Natural killer cell (primary cell): Measurements from ENCODE around the gene NRCAM. TPM values are rescaled to one million over a fixed set of nuclear protein-coding genes. Genes with fewer than 3 reads are reported as not detected.

Source experiments
- ATAC-seq, 3 donors: fragments of 150-1000 bp in 2 of 3; fragments of 200-7000 bp in 1 of 3; cut with Tn5 transposase; 1 replicate in 1 of 3; 2 replicates in 2 of 3; pipeline ENCODE4 v1.10.0; 2021; ENCODE audit warnings: mild to moderate bottlenecking in 2 of 3, moderate library complexity in 2 of 3
- DNase-seq, 2 donors: peaks; one replicate each; pipeline versions ENCODE4 v3.0.0 to v3.0.0-alpha.2; 2013 to 2021; ENCODE audit warnings: mixed read lengths in 1 of 2
- H3K27ac ChIP-seq: one replicate; pipeline ENCODE4 v1.5.1; 2013; ENCODE audit warnings: mild to moderate bottlenecking, low read length
- H3K27me3 ChIP-seq: one replicate; pipeline ENCODE4 v1.6.1; 2013; ENCODE audit warnings: low read length; ENCODE audit not compliant: control insufficient read depth, insufficient read depth
- H3K36me3 ChIP-seq: one replicate; pipeline ENCODE4 v1.6.1; 2013; ENCODE audit warnings: low read length; ENCODE audit not compliant: control insufficient read depth, insufficient read depth
- H3K4me1 ChIP-seq: one replicate; pipeline ENCODE4 v1.6.1; 2013; ENCODE audit warnings: low read length; ENCODE audit not compliant: control insufficient read depth, insufficient read depth
- H3K4me3 ChIP-seq: one replicate; pipeline ENCODE4 v1.5.1; 2013; ENCODE audit warnings: low read length
- H3K9me3 ChIP-seq: one replicate; pipeline ENCODE4 v1.6.1; 2013; ENCODE audit warnings: low read length; ENCODE audit not compliant: control insufficient read depth, insufficient read depth
- H3K27ac Mint-ChIP-seq, 2 donors: one replicate each; pipeline ENCODE4 v1.8.0; 2022; ENCODE audit warnings: mild to moderate bottlenecking in 2 of 2, mixed read lengths in 2 of 2, moderate library complexity in 1 of 2
- H3K27me3 Mint-ChIP-seq, 2 donors: one replicate each; pipeline ENCODE4 v1.8.0; 2022; ENCODE audit warnings: low read depth in 2 of 2, mixed read lengths in 2 of 2
- H3K36me3 Mint-ChIP-seq: one replicate; pipeline ENCODE4 v1.8.0; 2022; ENCODE audit warnings: mixed read lengths
- H3K4me1 Mint-ChIP-seq, 2 donors: one replicate each; pipeline ENCODE4 v1.8.0; 2022; ENCODE audit warnings: mixed read lengths in 2 of 2
- H3K4me3 Mint-ChIP-seq: one replicate; pipeline ENCODE4 v1.8.0; 2022; ENCODE audit warnings: mild to moderate bottlenecking, moderate library complexity, mixed read lengths
- H3K9me3 Mint-ChIP-seq, 2 donors: one replicate each; pipeline ENCODE4 v1.8.0; 2022; ENCODE audit warnings: mixed read lengths in 2 of 2
- WGBS: methylation state at CpG from one replicate; pipeline ENCODE4 v1.1.7; 2013; ENCODE audit warnings: missing lambda C conversion rate; ENCODE audit not compliant: insufficient coverage; 5-methylcytosine and 5-hydroxymethylcytosine counted together
- intact Hi-C: fragments of 100-400 bp; cut with micrococcal nuclease; formaldehyde crosslinking; loops from one replicate; pipeline ENCODE4 v1.14.2; 2022
- total RNA-seq, 4 donors: library from RNA; stranded (reverse); fragments of 120-200 nt in 1 of 4; gene quantifications; one replicate each; pipeline versions ENCODE4 v1.2.3 to v1.2.4, GENCODE V29; 2013 to 2022
- TF ChIP-seq, protein P1 (sequence below): fragments of 200-600 bp; IDR thresholded peaks from one replicate; pipeline ENCODE4 v1.8.0; 2022; ENCODE audit warnings: antibody characterized with exemption

NRCAM gene
- total RNA-seq, 3 donors from 2014 or later (not counting 1 experiment from before 2014, with no cell fraction given): 0.27 to 0.95 (median 0.52) TPM

DNA sequence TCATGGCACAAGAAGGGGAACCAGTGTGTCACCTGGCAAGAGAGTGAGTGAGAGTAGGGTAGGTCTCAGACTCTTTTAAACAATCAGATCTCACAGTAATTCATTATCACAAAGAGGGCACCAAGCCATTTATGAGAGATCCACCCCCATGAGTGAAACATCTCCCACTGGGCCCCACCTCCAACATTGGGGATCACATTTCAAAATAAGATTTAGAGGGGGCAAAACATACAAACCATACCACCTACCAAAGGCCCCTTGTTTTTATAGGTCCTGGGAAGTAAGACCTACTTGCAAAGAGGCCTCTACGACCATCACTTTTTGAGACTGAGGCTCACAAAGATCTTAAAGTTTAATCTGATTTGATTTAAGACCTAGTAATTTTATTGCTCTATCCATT, 134.9 kb downstream of the NRCAM start:
- Histone ChIP-seq H3K27me3 (no peaks in the 10 kb centered on the region), H3K4me1 (no peaks in the 10 kb centered on the region), H3K27ac (no peak overlapping the region), H3K4me3 (no peak overlapping the region), H3K36me3 (no peaks in the 10 kb centered on the region), H3K9me3 (no peaks in the 10 kb centered on the region)
- TF ChIP-seq, protein P1, sequence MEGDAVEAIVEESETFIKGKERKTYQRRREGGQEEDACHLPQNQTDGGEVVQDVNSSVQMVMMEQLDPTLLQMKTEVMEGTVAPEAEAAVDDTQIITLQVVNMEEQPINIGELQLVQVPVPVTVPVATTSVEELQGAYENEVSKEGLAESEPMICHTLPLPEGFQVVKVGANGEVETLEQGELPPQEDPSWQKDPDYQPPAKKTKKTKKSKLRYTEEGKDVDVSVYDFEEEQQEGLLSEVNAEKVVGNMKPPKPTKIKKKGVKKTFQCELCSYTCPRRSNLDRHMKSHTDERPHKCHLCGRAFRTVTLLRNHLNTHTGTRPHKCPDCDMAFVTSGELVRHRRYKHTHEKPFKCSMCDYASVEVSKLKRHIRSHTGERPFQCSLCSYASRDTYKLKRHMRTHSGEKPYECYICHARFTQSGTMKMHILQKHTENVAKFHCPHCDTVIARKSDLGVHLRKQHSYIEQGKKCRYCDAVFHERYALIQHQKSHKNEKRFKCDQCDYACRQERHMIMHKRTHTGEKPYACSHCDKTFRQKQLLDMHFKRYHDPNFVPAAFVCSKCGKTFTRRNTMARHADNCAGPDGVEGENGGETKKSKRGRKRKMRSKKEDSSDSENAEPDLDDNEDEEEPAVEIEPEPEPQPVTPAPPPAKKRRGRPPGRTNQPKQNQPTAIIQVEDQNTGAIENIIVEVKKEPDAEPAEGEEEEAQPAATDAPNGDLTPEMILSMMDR: no peak
- no peaks in the 10 kb centered on the region for H3K4me1 Mint-ChIP-seq
- no peak overlapping the region for H3K27ac Mint-ChIP-seq
- no peaks in the 10 kb centered on the region for H3K27me3 Mint-ChIP-seq
- no peaks in the 10 kb centered on the region for H3K9me3 Mint-ChIP-seq
- WGBS: 83% methylated on average over 1 of the region's 1 CpG
- no peak for DNase-seq
- no peak overlapping the region for H3K4me3 Mint-ChIP-seq
- ATAC-seq: no peak
- H3K36me3 Mint-ChIP-seq: no peaks in the 10 kb centered on the region
- intact Hi-C loops: no loop called here

DNA sequence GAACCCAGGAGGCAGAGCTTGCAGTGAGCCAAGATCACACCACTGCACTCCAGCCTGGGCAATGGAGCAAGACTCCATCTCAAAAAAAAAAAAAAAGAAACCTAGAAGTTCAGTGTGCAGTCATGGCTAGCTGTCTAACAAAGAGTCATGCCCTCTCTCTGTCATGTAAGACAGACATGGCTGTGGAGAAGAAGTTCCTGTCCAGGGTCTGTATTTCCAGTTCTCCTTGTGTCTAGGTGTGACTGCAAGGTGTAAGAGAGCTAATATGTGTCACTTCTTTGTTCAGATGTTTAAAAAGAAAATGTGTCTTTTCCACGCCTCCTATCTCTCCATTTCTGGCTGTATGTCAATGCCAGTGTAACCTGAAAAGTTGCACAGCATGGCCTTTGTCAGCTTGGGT, 139.5 kb downstream of the NRCAM start:
- no peaks in the 10 kb centered on the region for H3K4me1 ChIP-seq
- TF ChIP-seq, protein P1: no peak
- no peaks in the 10 kb centered on the region for H3K27me3 ChIP-seq
- H3K27me3 Mint-ChIP-seq: no peaks in the 10 kb centered on the region
- H3K27ac ChIP-seq: no peak overlapping the region
- no peaks in the 10 kb centered on the region for H3K9me3 Mint-ChIP-seq
- WGBS: 100% methylated on average over 1 of the region's 1 CpG
- H3K36me3 Mint-ChIP-seq: no peaks in the 10 kb centered on the region
- H3K4me3 Mint-ChIP-seq: no peak overlapping the region
- DNase-seq (no peak), ATAC-seq (no peak)
- H3K36me3 ChIP-seq: no peaks in the 10 kb centered on the region
- no peak overlapping the region for H3K4me3 ChIP-seq
- no peak overlapping the region for H3K27ac Mint-ChIP-seq
- H3K9me3 ChIP-seq: no peaks in the 10 kb centered on the region
- intact Hi-C loops: no loop called here
- H3K4me1 Mint-ChIP-seq: no peaks in the 10 kb centered on the region

DNA sequence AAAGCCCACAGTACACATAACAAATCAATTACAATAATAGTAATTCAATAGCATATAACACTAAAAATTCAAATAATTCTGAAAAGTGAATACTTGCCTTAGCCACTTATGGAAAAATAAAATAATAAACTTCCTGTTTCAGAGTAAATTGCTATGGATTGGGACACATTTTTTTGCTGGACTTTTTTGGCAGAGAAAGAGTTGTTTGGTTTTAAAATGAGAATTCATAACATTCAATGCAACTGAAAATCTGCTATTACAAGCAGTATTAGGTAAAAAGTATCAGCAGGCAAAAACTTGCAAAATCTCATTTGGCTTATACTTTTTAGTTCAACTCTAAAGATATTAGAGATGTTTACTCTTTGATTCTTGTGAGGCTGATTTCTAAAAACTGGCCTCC, 141.7 kb downstream of the NRCAM start:
- no peak overlapping the region for H3K4me3 ChIP-seq
- Mint-ChIP-seq H3K27ac (no peak overlapping the region), H3K4me1 (no peaks in the 10 kb centered on the region), H3K4me3 (no peak overlapping the region), H3K27me3 (no peaks in the 10 kb centered on the region), H3K9me3 (no peaks in the 10 kb centered on the region), H3K36me3 (no peaks in the 10 kb centered on the region)
- DNase-seq: no peak
- TF ChIP-seq, protein P1: no peak
- no peaks in the 10 kb centered on the region for H3K4me1 ChIP-seq
- no peak for ATAC-seq
- no peaks in the 10 kb centered on the region for H3K27me3 ChIP-seq
- no peak overlapping the region for H3K27ac ChIP-seq
- intact Hi-C loops: no loop called here
- H3K9me3 ChIP-seq: no peaks in the 10 kb centered on the region
- no peaks in the 10 kb centered on the region for H3K36me3 ChIP-seq

DNA sequence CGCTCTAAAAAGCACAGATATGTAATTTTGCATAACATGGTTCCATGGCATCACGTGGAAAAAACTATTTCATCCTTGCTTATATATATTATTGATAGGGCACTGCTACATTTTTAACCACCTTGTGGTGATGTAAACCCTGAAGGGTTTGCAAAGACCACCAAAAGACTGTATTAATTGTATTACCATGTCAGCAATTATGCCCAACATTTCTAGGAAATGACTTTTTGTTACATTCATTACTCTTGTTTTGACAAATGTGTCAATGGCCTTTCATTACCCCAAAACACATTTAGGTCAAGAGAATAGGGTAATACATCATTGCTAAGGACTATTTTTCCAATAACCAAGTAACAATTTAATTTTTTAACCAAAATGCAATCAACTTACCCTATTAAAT, 142.2 kb downstream of the NRCAM start:
- Histone ChIP-seq H3K9me3 (no peaks in the 10 kb centered on the region), H3K4me1 (no peaks in the 10 kb centered on the region), H3K27ac (no peak overlapping the region), H3K36me3 (no peaks in the 10 kb centered on the region), H3K27me3 (no peaks in the 10 kb centered on the region), H3K4me3 (no peak overlapping the region)
- Mint-ChIP-seq H3K27me3 (no peaks in the 10 kb centered on the region), H3K36me3 (no peaks in the 10 kb centered on the region), H3K4me1 (no peaks in the 10 kb centered on the region), H3K9me3 (no peaks in the 10 kb centered on the region), H3K4me3 (no peak overlapping the region), H3K27ac (no peak overlapping the region)
- no peak for ATAC-seq
- 73% methylated on average over 1 of the region's 2 CpGs for WGBS
- intact Hi-C loops: no loop called here
- DNase-seq: no peak
- TF ChIP-seq, protein P1: no peak
